Measurements from ENCODE around the gene UBR3. TPM values are rescaled to one million over a fixed set of nuclear protein-coding genes. Genes with fewer than 3 reads are reported as not detected.

UBR3 gene, protein sequence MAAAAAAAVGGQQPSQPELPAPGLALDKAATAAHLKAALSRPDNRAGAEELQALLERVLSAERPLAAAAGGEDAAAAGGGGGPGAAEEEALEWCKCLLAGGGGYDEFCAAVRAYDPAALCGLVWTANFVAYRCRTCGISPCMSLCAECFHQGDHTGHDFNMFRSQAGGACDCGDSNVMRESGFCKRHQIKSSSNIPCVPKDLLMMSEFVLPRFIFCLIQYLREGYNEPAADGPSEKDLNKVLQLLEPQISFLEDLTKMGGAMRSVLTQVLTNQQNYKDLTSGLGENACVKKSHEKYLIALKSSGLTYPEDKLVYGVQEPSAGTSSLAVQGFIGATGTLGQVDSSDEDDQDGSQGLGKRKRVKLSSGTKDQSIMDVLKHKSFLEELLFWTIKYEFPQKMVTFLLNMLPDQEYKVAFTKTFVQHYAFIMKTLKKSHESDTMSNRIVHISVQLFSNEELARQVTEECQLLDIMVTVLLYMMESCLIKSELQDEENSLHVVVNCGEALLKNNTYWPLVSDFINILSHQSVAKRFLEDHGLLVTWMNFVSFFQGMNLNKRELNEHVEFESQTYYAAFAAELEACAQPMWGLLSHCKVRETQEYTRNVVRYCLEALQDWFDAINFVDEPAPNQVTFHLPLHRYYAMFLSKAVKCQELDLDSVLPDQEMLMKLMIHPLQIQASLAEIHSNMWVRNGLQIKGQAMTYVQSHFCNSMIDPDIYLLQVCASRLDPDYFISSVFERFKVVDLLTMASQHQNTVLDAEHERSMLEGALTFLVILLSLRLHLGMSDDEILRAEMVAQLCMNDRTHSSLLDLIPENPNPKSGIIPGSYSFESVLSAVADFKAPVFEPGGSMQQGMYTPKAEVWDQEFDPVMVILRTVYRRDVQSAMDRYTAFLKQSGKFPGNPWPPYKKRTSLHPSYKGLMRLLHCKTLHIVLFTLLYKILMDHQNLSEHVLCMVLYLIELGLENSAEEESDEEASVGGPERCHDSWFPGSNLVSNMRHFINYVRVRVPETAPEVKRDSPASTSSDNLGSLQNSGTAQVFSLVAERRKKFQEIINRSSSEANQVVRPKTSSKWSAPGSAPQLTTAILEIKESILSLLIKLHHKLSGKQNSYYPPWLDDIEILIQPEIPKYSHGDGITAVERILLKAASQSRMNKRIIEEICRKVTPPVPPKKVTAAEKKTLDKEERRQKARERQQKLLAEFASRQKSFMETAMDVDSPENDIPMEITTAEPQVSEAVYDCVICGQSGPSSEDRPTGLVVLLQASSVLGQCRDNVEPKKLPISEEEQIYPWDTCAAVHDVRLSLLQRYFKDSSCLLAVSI (N-terminal part only)
- 10 to 100 TPM; 25.3 to 37.3 (median 29.9) TPM for total RNA-seq
- long read RNA-seq: 0 reads

DNA sequence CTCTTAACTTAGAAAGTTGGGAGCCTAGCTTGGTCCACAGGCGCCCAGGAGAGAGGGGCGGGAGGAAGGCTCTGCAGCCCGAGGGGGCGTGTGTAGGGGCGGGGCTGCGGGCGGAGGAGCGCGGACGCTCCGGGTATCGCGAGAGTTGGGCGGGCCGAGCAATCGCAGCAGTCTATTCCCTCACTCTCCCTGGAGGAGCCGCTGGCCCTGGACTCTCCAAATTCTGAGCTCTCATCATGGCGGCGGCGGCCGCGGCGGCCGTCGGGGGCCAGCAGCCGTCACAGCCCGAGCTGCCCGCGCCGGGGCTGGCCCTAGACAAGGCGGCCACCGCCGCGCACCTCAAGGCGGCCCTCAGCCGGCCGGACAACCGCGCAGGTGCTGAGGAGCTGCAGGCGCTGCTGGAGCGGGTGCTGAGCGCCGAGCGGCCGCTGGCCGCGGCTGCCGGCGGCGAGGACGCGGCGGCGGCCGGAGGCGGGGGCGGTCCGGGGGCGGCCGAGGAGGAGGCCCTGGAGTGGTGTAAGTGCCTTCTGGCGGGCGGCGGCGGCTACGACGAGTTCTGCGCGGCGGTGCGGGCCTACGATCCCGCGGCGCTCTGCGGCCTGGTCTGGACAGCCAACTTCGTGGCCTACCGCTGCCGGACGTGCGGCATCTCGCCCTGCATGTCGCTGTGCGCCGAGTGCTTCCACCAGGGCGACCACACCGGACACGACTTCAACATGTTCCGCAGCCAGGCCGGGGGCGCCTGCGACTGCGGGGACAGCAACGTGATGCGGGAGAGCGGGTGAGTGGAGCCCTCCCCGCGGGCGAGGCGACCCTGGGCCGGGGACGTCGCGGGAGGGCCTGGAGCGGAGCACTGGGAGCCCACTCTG lies at the start of gene UBR3:
TSS of gene UBR3 (plus strand) at position 183 of the 869 bp plus-strand sequence. CDS start at position 237, 54 bp downstream.
- Histone ChIP-seq H3K27me3 (no peaks in the 10 kb centered on the region), H3K27ac (peak within 1 kb of the TSS; percentile 55 to 88 (median 80)), H3K36me3 (no peaks in the 10 kb centered on the region), H3K9me3 (no peaks in the 10 kb centered on the region), H3K4me1 (peaks cover 0 to 25% (median 7%) of the 10 kb centered on the region in 4 donors), H3K4me3 (peak within 1 kb of the TSS; percentile 75 to 90 (median 79))
- intact Hi-C loops (cut with DNase I): no loop called here
- ATAC-seq (peak; percentile 88 to 92 (median 90)), DNase-seq (peak; percentile 96)
- 1% methylated on average over 20 of the region's 104 CpGs for WGBS (ENCODE audit: insufficient coverage, low coverage, low lambda C conversion rate, missing lambda C conversion rate)
- TF ChIP-seq, protein P1, sequence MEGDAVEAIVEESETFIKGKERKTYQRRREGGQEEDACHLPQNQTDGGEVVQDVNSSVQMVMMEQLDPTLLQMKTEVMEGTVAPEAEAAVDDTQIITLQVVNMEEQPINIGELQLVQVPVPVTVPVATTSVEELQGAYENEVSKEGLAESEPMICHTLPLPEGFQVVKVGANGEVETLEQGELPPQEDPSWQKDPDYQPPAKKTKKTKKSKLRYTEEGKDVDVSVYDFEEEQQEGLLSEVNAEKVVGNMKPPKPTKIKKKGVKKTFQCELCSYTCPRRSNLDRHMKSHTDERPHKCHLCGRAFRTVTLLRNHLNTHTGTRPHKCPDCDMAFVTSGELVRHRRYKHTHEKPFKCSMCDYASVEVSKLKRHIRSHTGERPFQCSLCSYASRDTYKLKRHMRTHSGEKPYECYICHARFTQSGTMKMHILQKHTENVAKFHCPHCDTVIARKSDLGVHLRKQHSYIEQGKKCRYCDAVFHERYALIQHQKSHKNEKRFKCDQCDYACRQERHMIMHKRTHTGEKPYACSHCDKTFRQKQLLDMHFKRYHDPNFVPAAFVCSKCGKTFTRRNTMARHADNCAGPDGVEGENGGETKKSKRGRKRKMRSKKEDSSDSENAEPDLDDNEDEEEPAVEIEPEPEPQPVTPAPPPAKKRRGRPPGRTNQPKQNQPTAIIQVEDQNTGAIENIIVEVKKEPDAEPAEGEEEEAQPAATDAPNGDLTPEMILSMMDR (IDR thresholded peaks at IDR 0.05): peak in 1 of 4 donors; percentile 22
- peak; percentile 94 for TF ChIP-seq POLR2A (IDR thresholded peaks at IDR 0.05)

DNA sequence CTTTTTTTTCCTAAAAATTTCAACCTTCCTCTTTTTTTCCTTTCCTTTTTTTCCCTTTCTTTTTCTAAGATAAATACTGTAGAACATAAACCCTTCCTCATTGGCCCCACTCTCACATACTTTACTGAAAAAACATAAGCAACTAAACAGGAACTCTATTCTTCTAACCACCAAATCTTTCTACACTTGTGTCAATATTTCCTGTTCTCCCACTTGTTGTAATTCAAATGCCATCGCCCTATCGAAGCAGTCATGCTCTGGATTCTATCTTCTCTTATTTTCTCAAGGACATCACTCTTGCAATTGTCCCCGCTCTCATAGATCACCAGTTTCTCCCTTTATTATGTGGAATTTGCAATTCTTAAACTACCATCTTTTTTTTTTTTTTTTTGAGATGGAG lies 48.8 kb upstream of the UBR3 start:
- DNase-seq: no peak
- 84% methylated on average over 3 of the region's 3 CpGs for WGBS (ENCODE audit: insufficient coverage, low coverage, low lambda C conversion rate, missing lambda C conversion rate)

DNA sequence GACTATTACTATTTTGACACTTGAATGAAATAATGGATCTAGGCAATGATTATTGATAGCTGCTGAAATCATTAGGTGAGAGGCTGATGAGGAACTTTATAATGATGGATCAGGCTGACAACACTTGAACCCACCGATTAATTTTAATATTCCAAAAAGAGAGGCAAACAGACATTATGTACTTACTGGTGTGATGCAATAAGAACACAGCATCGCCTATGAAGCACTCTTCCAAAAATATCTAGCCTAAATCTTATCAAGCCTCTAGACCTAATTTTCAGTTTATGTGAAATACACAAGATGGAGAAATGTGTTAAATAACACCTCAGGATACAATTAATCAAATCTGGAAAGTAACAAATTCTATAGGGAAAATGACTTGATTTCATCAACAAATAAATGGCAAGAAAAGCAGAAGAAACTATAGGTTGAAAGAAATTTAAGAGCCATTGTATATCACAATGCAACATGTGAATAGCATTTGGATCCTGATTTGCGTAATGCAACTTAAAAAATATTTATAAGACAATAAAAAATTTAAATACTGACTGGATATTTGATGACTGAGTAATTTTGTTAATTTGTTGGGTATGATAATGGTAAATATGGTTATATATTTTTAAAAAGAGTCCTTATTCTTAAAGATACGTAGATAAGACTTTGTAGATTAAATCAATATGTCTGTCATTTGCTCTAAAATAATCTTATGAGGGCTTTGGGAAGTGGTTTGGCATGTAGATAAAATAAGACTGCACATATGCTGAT lies 45.8 kb upstream of the UBR3 start:
- TF ChIP-seq, protein P1 (IDR thresholded peaks at IDR 0.05): no peak
- DNase-seq (no peak), ATAC-seq (no peak)
- H3K9me3 ChIP-seq: no peaks in the 10 kb centered on the region
- WGBS (ENCODE audit: insufficient coverage, low coverage, low lambda C conversion rate, missing lambda C conversion rate): 65% methylated on average over 4 of the region's 4 CpGs
- H3K27me3 ChIP-seq: no peaks in the 10 kb centered on the region
- no peaks in the 10 kb centered on the region for H3K36me3 ChIP-seq
- H3K27ac ChIP-seq: no peak overlapping the region
- intact Hi-C loops (cut with DNase I): loop anchor here in 1 of 2 donors (10.0 kb wide), 1 partner anchor 257 kb away; no protein-coding TSS in a partner anchor
- no peak overlapping the region for H3K4me3 ChIP-seq
- no peaks in the 10 kb centered on the region for H3K4me1 ChIP-seq

More for the DNA sequence above, 48.8 kb upstream of the UBR3 start:
- Histone ChIP-seq H3K9me3 (no peaks in the 10 kb centered on the region), H3K36me3 (no peaks in the 10 kb centered on the region), H3K27me3 (no peaks in the 10 kb centered on the region), H3K4me3 (no peak overlapping the region), H3K4me1 (no peaks in the 10 kb centered on the region), H3K27ac (no peak overlapping the region)
- intact Hi-C loops (cut with DNase I): no loop called here
- TF ChIP-seq, protein P1 (IDR thresholded peaks at IDR 0.05): no peak
- no peak for TF ChIP-seq POLR2A (IDR thresholded peaks at IDR 0.05)
- no peak for ATAC-seq

All from right lobe of liver (tissue), 6 donors.